Measurements from ENCODE around the gene CLRN2. TPM values are rescaled to one million over a fixed set of nuclear protein-coding genes. Genes with fewer than 3 reads are reported as not detected.
"Not testable (repeated sequence)": the region's sequence is repeated elsewhere in the genome, so short reads cannot be mapped to it uniquely, and the experiment has no call there.

CLRN2 gene
- total RNA-seq, 1 donor from 2014 or later = not detected

DNA sequence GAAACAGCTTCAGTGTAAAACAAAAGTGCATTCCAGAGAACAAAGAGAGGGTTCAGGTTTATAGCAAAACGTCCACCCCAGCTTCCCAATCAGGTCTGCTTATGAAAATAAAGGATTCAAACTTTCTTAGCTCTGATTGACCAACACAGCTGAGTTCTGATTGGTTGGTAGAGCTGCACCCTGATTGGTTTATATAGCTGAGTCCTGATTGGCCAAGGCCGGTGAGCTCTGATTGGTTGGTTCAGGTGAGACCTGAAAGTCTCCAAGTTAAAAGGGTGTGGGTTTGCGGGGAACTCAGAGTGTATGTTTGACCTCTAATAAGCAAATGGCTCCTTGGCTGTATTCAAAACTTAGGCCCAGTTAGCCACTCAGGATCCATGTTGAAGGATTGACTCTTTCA is 20.9 kb downstream of the CLRN2 start:
- no peak overlapping the region for H3K27ac Mint-ChIP-seq
- H3K4me1 ChIP-seq = no peaks in the 10 kb centered on the region
- no peaks in the 10 kb centered on the region for H3K27me3 ChIP-seq
- H4K20me1 ChIP-seq (ENCODE audit: low read depth) = no peaks in the 10 kb centered on the region
- no peaks in the 10 kb centered on the region for H3K79me2 ChIP-seq (ENCODE audit: low read depth)
- no peaks in the 10 kb centered on the region for H3K36me3 Mint-ChIP-seq
- no peaks in the 10 kb centered on the region for H3K9me3 Mint-ChIP-seq
- H3K4me2 ChIP-seq = no peak overlapping the region
- no peak overlapping the region for H3K4me3 ChIP-seq
- TF ChIP-seq, protein P1, sequence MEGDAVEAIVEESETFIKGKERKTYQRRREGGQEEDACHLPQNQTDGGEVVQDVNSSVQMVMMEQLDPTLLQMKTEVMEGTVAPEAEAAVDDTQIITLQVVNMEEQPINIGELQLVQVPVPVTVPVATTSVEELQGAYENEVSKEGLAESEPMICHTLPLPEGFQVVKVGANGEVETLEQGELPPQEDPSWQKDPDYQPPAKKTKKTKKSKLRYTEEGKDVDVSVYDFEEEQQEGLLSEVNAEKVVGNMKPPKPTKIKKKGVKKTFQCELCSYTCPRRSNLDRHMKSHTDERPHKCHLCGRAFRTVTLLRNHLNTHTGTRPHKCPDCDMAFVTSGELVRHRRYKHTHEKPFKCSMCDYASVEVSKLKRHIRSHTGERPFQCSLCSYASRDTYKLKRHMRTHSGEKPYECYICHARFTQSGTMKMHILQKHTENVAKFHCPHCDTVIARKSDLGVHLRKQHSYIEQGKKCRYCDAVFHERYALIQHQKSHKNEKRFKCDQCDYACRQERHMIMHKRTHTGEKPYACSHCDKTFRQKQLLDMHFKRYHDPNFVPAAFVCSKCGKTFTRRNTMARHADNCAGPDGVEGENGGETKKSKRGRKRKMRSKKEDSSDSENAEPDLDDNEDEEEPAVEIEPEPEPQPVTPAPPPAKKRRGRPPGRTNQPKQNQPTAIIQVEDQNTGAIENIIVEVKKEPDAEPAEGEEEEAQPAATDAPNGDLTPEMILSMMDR (IDR thresholded peaks at IDR 0.05) = no peak
- TF ChIP-seq EZH2 (IDR thresholded peaks at IDR 0.05) (no peak), EZH2phosphoT487 (IDR thresholded peaks at IDR 0.05) (no peak)
- no peaks in the 10 kb centered on the region for H3F3A ChIP-seq (ENCODE audit: low read depth)
- no peak overlapping the region for H3K4me3 Mint-ChIP-seq
- H2AFZ ChIP-seq (replicated peaks) = peak overlapping the region; percentile 35
- H3K4me1 Mint-ChIP-seq = no peaks in the 10 kb centered on the region
- H3K27me3 Mint-ChIP-seq (ENCODE audit: insufficient read depth, low read depth) = peaks cover 4% of the 10 kb centered on the region
- H3K36me3 ChIP-seq = no peaks in the 10 kb centered on the region
- no peaks in the 10 kb centered on the region for H3K9me3 ChIP-seq (ENCODE audit: low read depth)
- no peak for DNase-seq (ENCODE audit: low spot score)
- H3K27ac ChIP-seq = no peak overlapping the region
- no peak overlapping the region for H3K9ac ChIP-seq

DNA sequence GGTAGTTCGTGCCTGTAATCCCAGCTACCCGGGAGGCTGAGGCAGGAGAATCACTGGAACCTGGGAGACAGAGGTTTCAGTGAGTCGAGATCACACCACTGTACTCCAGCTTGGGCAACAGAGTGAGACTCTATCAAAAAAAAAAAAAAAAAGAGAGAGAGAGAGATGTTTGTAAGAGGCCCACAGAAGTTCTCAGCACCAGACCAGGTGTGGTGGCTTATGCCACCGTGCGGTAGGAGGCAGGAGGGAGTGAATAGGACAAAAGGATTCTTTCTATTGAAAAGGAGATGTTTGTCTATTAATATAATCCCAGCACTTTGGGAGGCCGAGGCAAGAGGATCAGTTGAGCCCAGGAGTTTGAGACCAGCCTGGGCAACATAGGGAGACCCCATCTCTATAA is 22.1 kb downstream of the CLRN2 start:
- not testable (repeated sequence) for H3K27me3 ChIP-seq; H3K36me3 ChIP-seq; DNase-seq (ENCODE audit: low spot score); H3K9ac ChIP-seq; H4K20me1 ChIP-seq (ENCODE audit: low read depth); H3K4me1 ChIP-seq; H3K4me3 Mint-ChIP-seq; H3K27ac Mint-ChIP-seq; H3K27me3 Mint-ChIP-seq (ENCODE audit: insufficient read depth, low read depth); H2AFZ ChIP-seq (replicated peaks); H3K27ac ChIP-seq; H3K4me2 ChIP-seq; H3K4me1 Mint-ChIP-seq; H3K9me3 Mint-ChIP-seq; H3F3A ChIP-seq (ENCODE audit: low read depth); H3K79me2 ChIP-seq (ENCODE audit: low read depth); H3K4me3 ChIP-seq; H3K9me3 ChIP-seq (ENCODE audit: low read depth); H3K36me3 Mint-ChIP-seq

DNA sequence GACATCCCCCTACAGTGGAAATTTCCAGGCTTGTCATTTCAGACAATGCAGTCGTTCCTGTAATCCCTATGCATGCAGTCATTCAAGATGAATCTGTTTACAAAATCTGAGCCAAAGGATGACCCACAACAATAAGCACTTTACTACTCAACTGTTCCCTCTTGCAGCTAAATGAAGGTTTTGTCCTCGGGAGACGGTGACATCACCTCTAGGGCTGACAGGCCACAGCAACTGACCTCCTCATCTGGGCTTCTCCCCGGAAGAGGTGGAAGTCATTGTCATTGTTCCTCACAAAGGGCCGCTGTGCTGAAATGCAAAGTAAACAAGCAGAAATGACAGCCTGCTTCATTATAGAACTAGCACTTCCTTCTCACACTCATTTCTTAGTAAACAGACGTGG is 29.2 kb downstream of the CLRN2 start:
- Histone ChIP-seq H3K9me3 (ENCODE audit: low read depth) (no peaks in the 10 kb centered on the region), H3K27me3 (no peaks in the 10 kb centered on the region), H2AFZ (replicated peaks) (no peak overlapping the region), H3K4me2 (no peak overlapping the region), H3K4me3 (no peak overlapping the region), H3F3A (ENCODE audit: low read depth) (no peaks in the 10 kb centered on the region), H3K79me2 (ENCODE audit: low read depth) (no peaks in the 10 kb centered on the region), H3K4me1 (no peaks in the 10 kb centered on the region), H4K20me1 (ENCODE audit: low read depth) (no peaks in the 10 kb centered on the region), H3K36me3 (no peaks in the 10 kb centered on the region), H3K27ac (no peak overlapping the region), H3K9ac (no peak overlapping the region)
- H3K9me3 Mint-ChIP-seq = no peaks in the 10 kb centered on the region
- H3K27me3 Mint-ChIP-seq (ENCODE audit: insufficient read depth, low read depth) = no peaks in the 10 kb centered on the region
- no peaks in the 10 kb centered on the region for H3K36me3 Mint-ChIP-seq
- no peak overlapping the region for H3K4me3 Mint-ChIP-seq
- no peak for DNase-seq (ENCODE audit: low spot score)
- H3K4me1 Mint-ChIP-seq = peaks cover 14% of the 10 kb centered on the region
- TF ChIP-seq EZH2 (IDR thresholded peaks at IDR 0.05) = no peak
- TF ChIP-seq, protein P1 (IDR thresholded peaks at IDR 0.05) = no peak
- no peak for TF ChIP-seq EZH2phosphoT487 (IDR thresholded peaks at IDR 0.05)
- H3K27ac Mint-ChIP-seq = no peak overlapping the region

DNA sequence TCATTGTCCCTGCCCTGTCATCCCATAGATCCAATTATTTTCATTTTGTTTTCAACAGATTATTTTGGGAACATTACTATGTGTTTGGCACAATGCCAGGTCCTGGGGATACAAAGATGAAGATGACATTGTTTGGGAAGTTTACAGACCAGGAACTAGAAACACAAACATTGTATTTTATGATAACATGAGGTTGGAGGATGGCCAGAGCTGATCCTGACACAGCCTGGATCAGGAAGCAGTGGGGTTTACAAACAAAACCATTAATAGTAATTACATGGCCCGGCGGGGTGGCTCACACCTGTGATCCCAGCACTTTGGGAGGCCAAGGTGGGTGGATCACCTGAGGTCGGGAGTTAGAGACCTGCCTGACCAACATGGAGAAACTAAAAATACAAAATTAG is 29.9 kb downstream of the CLRN2 start:
- H3K36me3 Mint-ChIP-seq = no peaks in the 10 kb centered on the region
- no peak for DNase-seq (ENCODE audit: low spot score)
- no peaks in the 10 kb centered on the region for H3K9me3 ChIP-seq (ENCODE audit: low read depth)
- H4K20me1 ChIP-seq (ENCODE audit: low read depth) = no peaks in the 10 kb centered on the region
- H3K27me3 ChIP-seq = no peaks in the 10 kb centered on the region
- no peaks in the 10 kb centered on the region for H3K36me3 ChIP-seq
- no peaks in the 10 kb centered on the region for H3K79me2 ChIP-seq (ENCODE audit: low read depth)
- peaks cover 14% of the 10 kb centered on the region for H3K4me1 Mint-ChIP-seq
- no peaks in the 10 kb centered on the region for H3K27me3 Mint-ChIP-seq (ENCODE audit: insufficient read depth, low read depth)
- H2AFZ ChIP-seq (replicated peaks) = no peak overlapping the region
- no peaks in the 10 kb centered on the region for H3K9me3 Mint-ChIP-seq
- no peak overlapping the region for H3K4me3 ChIP-seq
- H3F3A ChIP-seq (ENCODE audit: low read depth) = no peaks in the 10 kb centered on the region
- no peak for TF ChIP-seq EZH2 (IDR thresholded peaks at IDR 0.05)
- TF ChIP-seq, protein P1 (IDR thresholded peaks at IDR 0.05) = no peak
- no peak for TF ChIP-seq EZH2phosphoT487 (IDR thresholded peaks at IDR 0.05)
- H3K4me3 Mint-ChIP-seq = no peak overlapping the region
- no peak overlapping the region for H3K9ac ChIP-seq
- no peaks in the 10 kb centered on the region for H3K4me1 ChIP-seq
- H3K27ac ChIP-seq = no peak overlapping the region
- no peak overlapping the region for H3K4me2 ChIP-seq
- no peak overlapping the region for H3K27ac Mint-ChIP-seq

All from neural progenitor cell (in vitro differentiated cells).